ENCODE measurements around the gene DNER.

- TF ChIP-seq CTCF (IDR thresholded peaks at IDR 0.05; ENCODE audit: low read depth, low read length), result no peak
- no peak for TF ChIP-seq POLR2A (IDR thresholded peaks at IDR 0.05; ENCODE audit: extremely low read depth, insufficient read length)
- no peak for TF ChIP-seq MAX (IDR thresholded peaks at IDR 0.05; ENCODE audit: low read depth, low read length)
- TF ChIP-seq MYC (IDR thresholded peaks at IDR 0.05; ENCODE audit: low read depth, low read length), result no peak
Observed at GRCh38 chr2:229652796-229653195, 61.6 kb downstream of the DNER start.

Data from NB4 (cell line).